Body of pancreas (tissue), 4 donors: ENCODE measurements around the gene RNASE11. TPM values are rescaled to one million over a fixed set of nuclear protein-coding genes. Genes with fewer than 3 reads are reported as not detected.

ENCODE experiments used
- ATAC-seq: fragments of 150-250 bp; one replicate; pipeline ENCODE4 v1.9.1; 2016
- DNase-seq, 4 donors: peaks; one replicate each; pipeline ENCODE4 v3.0.0-alpha.2; 2019
- H3K27ac ChIP-seq, 4 donors: fragments of 200-600 bp; sonication (generic); 1 replicate in 3 of 4; 2 replicates in 1 of 4; pipeline versions ENCODE4 v1.5.1 to v1.6.1; 2016 to 2019; ENCODE audit warnings: mild to moderate bottlenecking in 1 of 4, mixed read lengths in 1 of 4, moderate library complexity in 1 of 4
- H3K27me3 ChIP-seq, 2 donors: fragments of 200-600 bp; sonication (generic); one replicate each; pipeline ENCODE4 v1.6.0; 2016; ENCODE audit warnings: mild to moderate bottlenecking in 1 of 2
- H3K36me3 ChIP-seq, 2 donors: fragments of 200-600 bp; sonication (generic); replicated peaks in 1 of 2; 2 replicates each; pipeline ENCODE4 v1.5.1; 2016; ENCODE audit warnings: low read depth in 2 of 2; ENCODE audit not compliant: insufficient read depth in 1 of 2
- H3K4me1 ChIP-seq: fragments of 200-600 bp; sonication (generic); one replicate; pipeline ENCODE4 v1.6.0; 2016
- H3K4me3 ChIP-seq, 2 donors: fragments of 200-600 bp; sonication (generic); 1 replicate in 1 of 2; 2 replicates in 1 of 2; pipeline ENCODE4 v1.5.1; 2016 to 2019
- H3K9me3 ChIP-seq, 3 donors: fragments of 200-600 bp; sonication (generic); 1 replicate in 2 of 3; 2 replicates in 1 of 3; pipeline ENCODE4 v1.5.1; 2016
- CTCF ChIP-seq, 7 experiments: fragments of 450-650 bp in 4 of 7; fragments of 200-600 bp in 3 of 7; sonication (generic) in 3 of 7; IDR thresholded peaks; one replicate each; pipeline ENCODE4 v1.5.1; 2016 to 2019; ENCODE audit warnings: antibody characterized with exemption in 7 of 7
- POLR2A ChIP-seq, 3 donors: fragments of 450-650 bp; IDR thresholded peaks; one replicate each; pipeline ENCODE4 v1.6.1; 2016; ENCODE audit warnings: antibody characterized with exemption in 3 of 3, mild to moderate bottlenecking in 2 of 3
- WGBS, 2 donors: methylation state at CpG; one replicate each; pipeline ENCODE4 v1.1.5; 2017; 5-methylcytosine and 5-hydroxymethylcytosine counted together
- intact Hi-C: fragments of 100-400 bp; cut with DNase I; formaldehyde crosslinking; loops from one replicate; pipeline ENCODE4 v1.15.1; 2023
- total RNA-seq, 2 donors: library from RNA; depleted of rRNA; stranded (reverse); fragments of >200 nt; gene quantifications; one replicate each; pipeline ENCODE4 v1.1.0, GENCODE V29; 2016

Gene RNASE11
- total RNA-seq, 2 donors from 2014 or later = not detected

DNA sequence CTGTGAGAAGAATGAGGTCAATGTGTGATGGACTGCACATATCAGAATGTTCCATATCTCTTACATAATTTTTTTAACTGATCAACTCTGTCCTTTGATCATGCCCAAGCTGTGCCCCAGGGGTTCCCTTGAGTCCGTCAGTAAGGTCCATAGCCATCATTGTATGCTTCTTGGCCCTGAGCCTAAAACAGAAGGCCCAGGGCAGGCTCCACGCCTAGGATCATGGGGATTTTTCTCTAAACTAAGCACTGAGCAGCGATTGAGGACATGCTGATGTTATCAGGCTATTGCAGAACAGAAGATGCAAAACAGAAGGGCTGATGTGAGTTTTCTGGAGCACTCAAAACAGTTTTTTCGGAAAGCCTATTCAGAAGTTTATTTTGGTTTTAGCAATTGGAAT is 47.9 kb downstream of the RNASE11 start:
- Histone ChIP-seq H3K4me3 (no peak overlapping the region), H3K27me3 (no peaks in the 10 kb centered on the region), H3K36me3 (no peaks in the 10 kb centered on the region), H3K27ac (no peak overlapping the region), H3K4me1 (no peaks in the 10 kb centered on the region), H3K9me3 (no peaks in the 10 kb centered on the region)
- DNase-seq (no peak), ATAC-seq (no peak)
- intact Hi-C loops = no loop called here
- WGBS, 2 donors = 46 to 50% methylated on average over 4 of the region's 4 CpGs
- TF ChIP-seq POLR2A (IDR thresholded peaks at IDR 0.05) (no peak), CTCF (IDR thresholded peaks at IDR 0.05) (no peak)

Other genes starting within 250 kb of the RNASE11 start
- 10 to 100 TPM in 1 of 2 donors, 1 to 10 TPM in 1; 5.6 to 11.7 TPM for gene PARP2, start 244.4 kb downstream of the RNASE11 start, total RNA-seq
- gene TEP1, start 174.5 kb downstream of the RNASE11 start, total RNA-seq = 10 to 100 TPM; 32.3 to 35.3 TPM
- gene KLHL33, start 151.8 kb downstream of the RNASE11 start, total RNA-seq = under 1 TPM in 1 of 2 donors, not detected in 1; 0.26 TPM
- gene OSGEP, start 133.2 kb downstream of the RNASE11 start, total RNA-seq = 10 to 100 TPM; 36.1 to 53.4 TPM
- gene APEX1, start 132.8 kb downstream of the RNASE11 start, total RNA-seq = 100 to 1,000 TPM in 1 of 2 donors, 10 to 100 TPM in 1; 86.7 to 101 TPM
- 10 to 100 TPM; 12.2 to 12.5 TPM for gene PIP4P1, start 126.6 kb downstream of the RNASE11 start, total RNA-seq
- 10 to 100 TPM; 20.4 to 24.9 TPM for gene PNP, start 118.6 kb downstream of the RNASE11 start, total RNA-seq
- 1 to 10 TPM in 1 of 2 donors, not detected in 1; 4.3 TPM for gene RNASE10, start 82.5 kb downstream of the RNASE11 start, total RNA-seq
- gene RNASE9, start 27.0 kb downstream of the RNASE11 start, total RNA-seq = not detected
- gene RNASE12, start 3.4 kb upstream of the RNASE11 start, total RNA-seq = not detected
- not detected for gene OR6S1, start 53.7 kb upstream of the RNASE11 start, total RNA-seq
- gene RNASE4, start 96.6 kb upstream of the RNASE11 start, total RNA-seq = 10 to 100 TPM; 41.8 to 47.5 TPM
- gene ANG, start 100.8 kb upstream of the RNASE11 start, total RNA-seq = 10 to 100 TPM; 24.1 to 28.0 TPM
- not detected for gene EDDM3A, start 157.9 kb upstream of the RNASE11 start, total RNA-seq
- not detected for gene EDDM3B, start 180.4 kb upstream of the RNASE11 start, total RNA-seq
- gene RNASE6, start 193.3 kb upstream of the RNASE11 start, total RNA-seq = 1 to 10 TPM in 1 of 2 donors, not detected in 1; 9.6 TPM
- 100 to 1,000 TPM; 316 to 772 TPM for gene RNASE1, start 214.8 kb upstream of the RNASE11 start, total RNA-seq